GM20000 (cell line): ENCODE results near the gene MITD1.

Source experiments
- DNase-seq: peaks from one replicate; pipeline ENCODE4 v3.0.0; 2012; ENCODE audit warnings: low spot score
- CTCF ChIP-seq: IDR thresholded peaks from 2 replicates; pipeline ENCODE4 v1.5.1; 2012; ENCODE audit warnings: mild to moderate bottlenecking, control low read depth; ENCODE audit errors: extremely low read depth, missing control alignments

The MITD1 gene

DNA sequence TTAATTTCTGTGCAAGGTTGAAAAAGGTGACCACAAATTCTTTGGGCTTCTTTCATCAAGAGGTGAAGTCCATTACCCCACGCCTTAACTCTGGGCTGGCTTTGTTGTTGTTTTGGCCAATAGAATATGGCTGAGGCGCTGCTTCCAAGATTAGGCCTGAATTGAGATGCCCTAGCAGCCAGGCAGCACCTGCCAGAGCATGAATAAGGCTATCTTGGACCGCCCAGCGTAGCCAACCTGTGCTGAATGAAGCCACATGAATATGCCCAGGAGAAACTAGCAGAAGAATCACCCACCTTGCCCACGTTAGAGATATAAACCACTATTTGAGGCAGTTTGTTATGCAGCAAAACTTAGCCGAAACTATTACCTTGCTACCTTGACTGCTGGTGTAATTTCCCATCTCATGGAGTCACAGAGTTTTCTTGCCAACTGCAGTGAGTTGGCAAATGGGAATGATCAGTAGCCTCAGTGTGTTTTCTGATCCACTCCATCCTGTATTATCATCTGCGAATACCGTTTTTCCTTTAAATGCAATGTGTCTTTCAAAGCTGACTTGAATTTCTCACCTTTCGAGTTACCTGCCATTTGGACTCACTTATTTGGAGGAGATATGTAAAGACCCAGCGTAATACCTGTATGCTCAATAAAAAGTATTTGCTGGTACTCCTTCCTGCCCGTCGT, 26.8 kb downstream of the MITD1 start:
- TF ChIP-seq CTCF = no peak
- no peak for DNase-seq

- DNase-seq = no peak
- no peak for TF ChIP-seq CTCF
These were observed 28.5 kb downstream of the MITD1 start for GRCh38 chr2:99152199-99152895.

DNA sequence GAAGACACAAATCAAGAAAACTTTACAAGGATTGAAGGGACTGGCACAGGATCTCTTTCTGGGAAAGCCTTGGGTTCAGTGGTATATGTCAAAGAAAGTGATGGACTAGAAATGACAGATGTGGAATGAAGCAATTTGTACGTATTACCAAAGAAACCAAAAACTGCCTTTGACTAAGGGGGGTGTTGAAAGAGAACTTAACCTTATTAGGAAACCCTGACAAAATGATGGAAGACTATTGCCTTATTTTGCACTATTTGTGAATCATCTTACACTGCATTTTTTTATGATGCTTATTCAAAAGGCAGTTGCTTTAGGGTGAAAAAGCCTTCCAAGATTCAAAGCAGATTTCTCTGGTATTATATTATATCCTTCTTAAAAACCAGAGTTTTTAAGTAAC, 30.2 kb downstream of the MITD1 start:
- TF ChIP-seq CTCF = no peak
- no peak for DNase-seq

GRCh38 chr2:99141110-99142108, 39.4 kb downstream of the MITD1 start, which contains the start of gene C2orf15:
C2orf15 (plus strand) TSS chr2:99141707; CDS start chr2:99150559, 8,852 bp downstream.
- DNase-seq = peak; percentile 94
- no peak for TF ChIP-seq CTCF

DNA sequence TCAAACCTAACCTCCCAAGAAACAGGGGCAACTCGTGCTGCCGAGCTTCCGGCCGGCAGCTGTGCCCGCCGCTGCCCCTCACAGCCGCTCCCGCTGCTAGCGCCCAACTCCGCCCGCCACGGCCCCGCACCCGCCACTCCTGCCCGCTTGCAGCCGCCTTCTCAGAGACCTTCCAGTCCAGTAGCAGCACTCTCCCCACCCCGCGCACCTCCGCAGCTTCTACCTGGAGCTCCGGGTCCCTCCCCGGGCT, 40.1 kb downstream of the MITD1 start:
- no peak for TF ChIP-seq CTCF
- no peak for DNase-seq

DNA sequence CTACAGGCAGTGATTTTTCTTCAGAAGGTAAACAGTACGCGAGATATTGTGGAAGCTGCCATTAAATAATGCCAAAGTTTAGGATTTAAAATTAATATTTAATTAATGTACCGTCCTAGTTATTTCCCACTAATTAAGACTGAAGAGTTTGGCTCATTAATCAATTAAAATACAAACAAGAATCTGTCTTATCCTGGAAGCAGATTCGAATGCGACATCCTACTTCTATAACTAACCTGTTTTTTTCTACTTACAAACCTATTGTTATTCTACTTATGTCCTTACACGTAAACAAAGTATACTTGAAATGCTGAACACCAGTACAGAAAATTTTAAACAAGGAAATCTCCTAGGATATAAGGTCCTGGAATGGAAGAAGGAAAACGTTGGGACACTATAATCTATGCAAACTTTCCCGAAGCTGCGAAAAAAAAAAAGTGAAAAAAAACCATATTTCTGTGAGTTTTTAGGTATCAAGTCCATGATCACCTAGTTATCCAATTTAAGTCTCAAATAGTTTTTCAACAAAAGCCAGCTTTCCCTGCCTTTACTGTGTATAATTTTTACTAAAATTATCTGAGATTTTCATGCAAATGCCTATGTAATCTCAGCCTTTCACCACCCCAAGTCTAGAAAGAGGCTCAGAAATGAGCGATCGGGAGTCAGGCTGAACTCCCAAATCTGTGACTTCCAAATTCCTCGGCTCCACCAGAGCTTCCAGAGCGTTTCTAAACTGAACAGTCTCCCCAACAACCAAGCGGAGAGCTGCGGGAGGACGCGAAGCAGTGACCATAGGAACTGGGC, 40.6 kb downstream of the MITD1 start:
- TF ChIP-seq CTCF = no peak
- no peak for DNase-seq
